HepG2 (cell line): ENCODE measurements around the gene ZNRF3. TPM values are rescaled to one million over a fixed set of nuclear protein-coding genes. Genes with fewer than 3 reads are reported as not detected.

Experiments
- ARNTL ChIP-seq: sonication (generic); formaldehyde crosslinking; IDR thresholded peaks from 2 replicates; pipeline ENCODE4 v1.4.0; 2020; ENCODE audit warnings: mild to moderate bottlenecking, missing genetic modification reagents
- ELF3 ChIP-seq: IDR thresholded peaks from 2 replicates; pipeline ENCODE4 v1.6.1; 2016; ENCODE audit warnings: missing genetic modification reagents, missing compliant biosample characterization
- HMG20B ChIP-seq: conservative IDR thresholded peaks from 2 replicates; pipeline ENCODE4 v1.6.1; 2016; ENCODE audit warnings: missing genetic modification reagents, missing compliant biosample characterization
- IRF2 ChIP-seq: IDR thresholded peaks from 2 replicates; pipeline ENCODE4 v1.6.1; 2018; ENCODE audit warnings: missing genetic modification reagents, missing compliant biosample characterization
- KLF9 ChIP-seq: IDR thresholded peaks from 2 replicates; pipeline ENCODE4 v1.6.1; 2016; ENCODE audit warnings: low read depth
- LCORL ChIP-seq, 2 experiments: fragments of 450-650 bp in 1 of 2; sonication (generic) in 1 of 2; formaldehyde crosslinking in 1 of 2; IDR thresholded peaks; 2 replicates each; pipeline versions ENCODE4 v1.5.0 to v1.6.1; 2017 to 2020; ENCODE audit warnings: antibody characterized with exemption in 1 of 2, missing genetic modification reagents in 1 of 2
- NFYC ChIP-seq: IDR thresholded peaks from 2 replicates; pipeline ENCODE4 v1.6.1; 2016; ENCODE audit warnings: missing genetic modification reagents, missing compliant biosample characterization
- NR1H2 ChIP-seq: sonication (generic); formaldehyde crosslinking; IDR thresholded peaks from 2 replicates; pipeline ENCODE4 v1.8.1; 2022; ENCODE audit warnings: low read depth, missing genetic modification reagents, borderline replicate concordance
- RORA ChIP-seq: sonication (generic); formaldehyde crosslinking; IDR thresholded peaks from 2 replicates; pipeline ENCODE4 v1.5.0; 2020; ENCODE audit warnings: mild to moderate bottlenecking, missing genetic modification reagents, moderate library complexity
- TBX2 ChIP-seq: sonication (generic); formaldehyde crosslinking; IDR thresholded peaks from 2 replicates; pipeline ENCODE4 v1.5.0; 2020; ENCODE audit warnings: missing genetic modification reagents, mild to moderate bottlenecking, borderline replicate concordance
- ZNF619 ChIP-seq: sonication (generic); formaldehyde crosslinking; IDR thresholded peaks from 2 replicates; pipeline ENCODE4 v1.4.0; 2020; ENCODE audit warnings: mild to moderate bottlenecking, missing genetic modification reagents
- ZNF672 ChIP-seq: sonication (generic); formaldehyde crosslinking; IDR thresholded peaks from 2 replicates; pipeline ENCODE4 v1.8.1; 2022; ENCODE audit warnings: missing genetic modification reagents
- ZNF792 ChIP-seq: IDR thresholded peaks from 2 replicates; pipeline ENCODE4 v1.6.1; 2016
- polyA plus RNA-seq, 8 experiments: library from polyadenylated mRNA; depleted of rRNA in 3 of 8; stranded (reverse) in 7 of 8; unstranded in 1 of 8; fragments of >200 nt; fragmentation: Illumina TruSeq in 4 of 8; extraction: Trizol in 4 of 8; gene quantifications; 2 replicates each; pipeline versions ENCODE4 v1.2.1 to v1.2.3, GENCODE V29; 2011 to 2016; ENCODE audit warnings: low read depth in 4 of 8, missing spikeins in 1 of 8, mixed read lengths in 1 of 8; ENCODE audit not compliant: insufficient read depth in 1 of 8
- total RNA-seq, 5 experiments: library from RNA; depleted of rRNA; stranded (reverse); fragments of >200 nt; fragmentation: Illumina TruSeq; extraction: Trizol; gene quantifications; 2 replicates each; pipeline ENCODE4 v1.2.3, GENCODE V29; 2016; ENCODE audit warnings: low read depth in 1 of 5
- TF ChIP-seq, protein P1 (sequence below): sonication (generic); formaldehyde crosslinking; IDR thresholded peaks from 2 replicates; pipeline ENCODE4 v1.9.0; 2021; ENCODE audit warnings: missing genetic modification reagents, mild to moderate bottlenecking, borderline replicate concordance
- TF ChIP-seq, protein P2 (sequence below): sonication (generic); formaldehyde crosslinking; IDR thresholded peaks from 2 replicates; pipeline ENCODE4 v1.4.0; 2020; ENCODE audit warnings: missing genetic modification reagents, mild to moderate bottlenecking, borderline replicate concordance
- TF ChIP-seq, protein P3 (sequence below): sonication (generic); formaldehyde crosslinking; IDR thresholded peaks from 2 replicates; pipeline ENCODE4 v1.5.1; 2020; ENCODE audit warnings: mild to moderate bottlenecking, missing genetic modification reagents
- TF ChIP-seq, protein P4 (sequence below): sonication (generic); formaldehyde crosslinking; IDR thresholded peaks from 2 replicates; pipeline ENCODE4 v1.8.0; 2022; ENCODE audit warnings: mild to moderate bottlenecking, missing genetic modification reagents
- TF ChIP-seq, protein P5 (sequence below): sonication (generic); formaldehyde crosslinking; IDR thresholded peaks from 2 replicates; pipeline ENCODE4 v1.4.0; 2020; ENCODE audit warnings: missing genetic modification reagents

ZNRF3 gene
- total and polyA plus RNA-seq, 2 of the 13 experiments (the other 11 are each of a cell fraction or from before 2014, with no cell fraction given): 20.3 to 36.7 TPM

DNA sequence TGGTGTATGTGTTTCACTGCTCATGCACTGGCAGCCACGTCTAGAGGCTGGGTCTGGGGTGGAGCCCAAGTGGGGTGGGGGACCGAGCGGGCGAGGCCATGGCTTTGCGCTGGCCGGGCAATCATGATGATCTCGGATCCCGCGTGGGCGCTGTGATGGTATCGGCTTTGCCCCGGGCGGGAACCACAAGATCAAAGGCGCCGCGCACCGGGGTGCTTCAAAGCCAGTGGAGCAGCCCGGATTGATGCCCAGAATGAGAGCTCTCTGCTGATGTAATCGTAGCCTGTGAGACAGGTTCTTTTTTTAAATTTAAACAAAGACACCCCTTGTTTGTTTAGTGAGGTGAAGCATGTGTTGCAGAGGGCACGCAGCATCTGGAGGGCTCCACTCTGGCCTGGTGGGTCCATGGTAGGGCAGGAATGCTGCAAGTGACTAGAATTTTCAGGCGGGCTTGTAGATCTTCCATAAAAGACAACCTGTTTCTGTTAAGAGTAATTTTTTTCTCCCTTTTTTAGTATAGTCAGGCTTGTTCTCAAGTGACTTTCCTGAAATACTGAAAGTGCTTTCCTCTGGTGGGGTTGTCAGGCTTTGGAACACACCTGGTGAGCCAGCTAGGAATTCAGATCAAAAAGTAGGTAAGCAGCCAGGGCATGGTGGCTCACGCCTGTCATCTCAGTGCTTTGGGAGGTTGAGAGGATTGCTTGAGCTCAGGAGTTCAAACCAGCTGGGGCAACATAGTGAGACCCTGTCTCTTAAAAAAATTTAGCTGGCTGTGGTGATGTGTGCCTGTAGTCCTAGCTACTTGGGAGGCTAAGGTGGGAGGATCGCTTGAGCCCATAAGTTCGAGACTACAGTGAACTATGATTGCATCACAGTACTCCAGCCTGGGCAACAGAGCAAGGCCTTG, 40.7 kb downstream of the ZNRF3 start (continued):
- TF ChIP-seq, protein P1, sequence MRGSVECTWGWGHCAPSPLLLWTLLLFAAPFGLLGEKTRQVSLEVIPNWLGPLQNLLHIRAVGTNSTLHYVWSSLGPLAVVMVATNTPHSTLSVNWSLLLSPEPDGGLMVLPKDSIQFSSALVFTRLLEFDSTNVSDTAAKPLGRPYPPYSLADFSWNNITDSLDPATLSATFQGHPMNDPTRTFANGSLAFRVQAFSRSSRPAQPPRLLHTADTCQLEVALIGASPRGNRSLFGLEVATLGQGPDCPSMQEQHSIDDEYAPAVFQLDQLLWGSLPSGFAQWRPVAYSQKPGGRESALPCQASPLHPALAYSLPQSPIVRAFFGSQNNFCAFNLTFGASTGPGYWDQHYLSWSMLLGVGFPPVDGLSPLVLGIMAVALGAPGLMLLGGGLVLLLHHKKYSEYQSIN: no peak
- TF ChIP-seq ARNTL (peak; percentile 82), ZNF619 (CRISPR knock-in tag) (no peak), ELF3 (CRISPR knock-in tag) (peak; percentile 22; the same call in 1 of the 2 replicates), NR1H2 (CRISPR knock-in tag) (no peak), IRF2 (CRISPR knock-in tag) (peak; percentile 77; the same call in 1 of the 2 replicates), ZNF792 (CRISPR knock-in tag) (peak; percentile 63; the same call in 1 of the 2 replicates), NFYC (CRISPR knock-in tag) (peak; percentile 30; the same call in 1 of the 2 replicates), TBX2 (CRISPR knock-in tag) (peak; percentile 97), KLF9 (CRISPR knock-in tag) (no peak), RORA (CRISPR knock-in tag) (no peak), HMG20B (peak; percentile 85), ZNF672 (CRISPR knock-in tag) (no peak), LCORL (IDR thresholded peaks at IDR 0.05) (peak; percentile 59; the same call in 1 of the 2 replicates), LCORL (CRISPR knock-in tag; IDR thresholded peaks at IDR 0.05) (peak; percentile 98)
- TF ChIP-seq, protein P2, sequence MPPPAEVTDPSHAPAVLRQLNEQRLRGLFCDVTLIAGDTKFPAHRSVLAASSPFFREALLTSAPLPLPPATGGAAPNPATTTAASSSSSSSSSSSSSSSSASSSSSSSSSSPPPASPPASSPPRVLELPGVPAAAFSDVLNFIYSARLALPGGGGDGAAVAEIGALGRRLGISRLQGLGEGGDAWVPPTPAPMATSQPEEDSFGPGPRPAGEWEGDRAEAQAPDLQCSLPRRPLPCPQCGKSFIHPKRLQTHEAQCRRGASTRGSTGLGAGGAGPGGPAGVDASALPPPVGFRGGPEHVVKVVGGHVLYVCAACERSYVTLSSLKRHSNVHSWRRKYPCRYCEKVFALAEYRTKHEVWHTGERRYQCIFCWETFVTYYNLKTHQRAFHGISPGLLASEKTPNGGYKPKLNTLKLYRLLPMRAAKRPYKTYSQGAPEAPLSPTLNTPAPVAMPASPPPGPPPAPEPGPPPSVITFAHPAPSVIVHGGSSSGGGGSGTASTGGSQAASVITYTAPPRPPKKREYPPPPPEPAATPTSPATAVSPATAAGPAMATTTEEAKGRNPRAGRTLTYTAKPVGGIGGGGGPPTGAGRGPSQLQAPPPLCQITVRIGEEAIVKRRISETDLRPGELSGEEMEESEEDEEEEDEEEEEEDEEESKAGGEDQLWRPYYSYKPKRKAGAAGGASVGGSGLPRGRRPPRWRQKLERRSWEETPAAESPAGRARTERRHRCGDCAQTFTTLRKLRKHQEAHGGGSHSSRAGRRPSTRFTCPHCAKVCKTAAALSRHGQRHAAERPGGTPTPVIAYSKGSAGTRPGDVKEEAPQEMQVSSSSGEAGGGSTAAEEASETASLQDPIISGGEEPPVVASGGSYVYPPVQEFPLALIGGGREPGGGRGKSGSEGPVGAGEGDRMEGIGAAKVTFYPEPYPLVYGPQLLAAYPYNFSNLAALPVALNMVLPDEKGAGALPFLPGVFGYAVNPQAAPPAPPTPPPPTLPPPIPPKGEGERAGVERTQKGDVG (CRISPR knock-in tag): peak; percentile 64; the same call in 1 of the 2 replicates
- TF ChIP-seq, protein P3, sequence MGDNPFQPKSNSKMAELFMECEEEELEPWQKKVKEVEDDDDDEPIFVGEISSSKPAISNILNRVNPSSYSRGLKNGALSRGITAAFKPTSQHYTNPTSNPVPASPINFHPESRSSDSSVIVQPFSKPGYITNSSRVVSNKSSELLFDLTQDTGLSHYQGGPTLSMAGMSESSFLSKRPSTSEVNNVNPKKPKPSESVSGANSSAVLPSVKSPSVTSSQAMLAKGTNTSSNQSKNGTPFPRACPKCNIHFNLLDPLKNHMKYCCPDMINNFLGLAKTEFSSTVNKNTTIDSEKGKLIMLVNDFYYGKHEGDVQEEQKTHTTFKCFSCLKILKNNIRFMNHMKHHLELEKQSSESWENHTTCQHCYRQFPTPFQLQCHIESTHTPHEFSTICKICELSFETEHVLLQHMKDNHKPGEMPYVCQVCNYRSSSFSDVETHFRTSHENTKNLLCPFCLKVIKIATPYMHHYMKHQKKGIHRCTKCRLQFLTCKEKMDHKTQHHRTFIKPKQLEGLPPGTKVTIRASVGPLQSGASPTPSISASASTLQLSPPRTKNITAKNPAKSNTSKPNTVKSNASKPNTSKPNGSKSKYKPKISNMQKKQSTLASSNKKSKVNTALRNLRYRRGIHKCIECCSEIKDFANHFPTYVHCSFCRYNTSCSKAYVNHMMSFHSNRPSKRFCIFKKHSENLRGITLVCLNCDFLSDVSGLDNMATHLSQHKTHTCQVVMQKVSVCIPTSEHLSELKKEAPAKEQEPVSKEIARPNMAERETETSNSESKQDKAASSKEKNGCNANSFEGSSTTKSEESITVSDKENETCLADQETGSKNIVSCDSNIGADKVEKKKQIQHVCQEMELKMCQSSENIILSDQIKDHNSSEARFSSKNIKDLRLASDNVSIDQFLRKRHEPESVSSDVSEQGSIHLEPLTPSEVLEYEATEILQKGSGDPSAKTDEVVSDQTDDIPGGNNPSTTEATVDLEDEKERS (CRISPR knock-in tag): no peak
- TF ChIP-seq, protein P4, sequence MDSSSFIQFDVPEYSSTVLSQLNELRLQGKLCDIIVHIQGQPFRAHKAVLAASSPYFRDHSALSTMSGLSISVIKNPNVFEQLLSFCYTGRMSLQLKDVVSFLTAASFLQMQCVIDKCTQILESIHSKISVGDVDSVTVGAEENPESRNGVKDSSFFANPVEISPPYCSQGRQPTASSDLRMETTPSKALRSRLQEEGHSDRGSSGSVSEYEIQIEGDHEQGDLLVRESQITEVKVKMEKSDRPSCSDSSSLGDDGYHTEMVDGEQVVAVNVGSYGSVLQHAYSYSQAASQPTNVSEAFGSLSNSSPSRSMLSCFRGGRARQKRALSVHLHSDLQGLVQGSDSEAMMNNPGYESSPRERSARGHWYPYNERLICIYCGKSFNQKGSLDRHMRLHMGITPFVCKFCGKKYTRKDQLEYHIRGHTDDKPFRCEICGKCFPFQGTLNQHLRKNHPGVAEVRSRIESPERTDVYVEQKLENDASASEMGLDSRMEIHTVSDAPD: no peak
- TF ChIP-seq, protein P5, sequence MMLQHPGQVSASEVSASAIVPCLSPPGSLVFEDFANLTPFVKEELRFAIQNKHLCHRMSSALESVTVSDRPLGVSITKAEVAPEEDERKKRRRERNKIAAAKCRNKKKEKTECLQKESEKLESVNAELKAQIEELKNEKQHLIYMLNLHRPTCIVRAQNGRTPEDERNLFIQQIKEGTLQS (CRISPR knock-in tag): peak; percentile 93
